ENCODE results near the gene CPA1.

GRCh38 chr7:130397758-130398073 lies 17.4 kb downstream of the CPA1 start:
- TF ChIP-seq POLR2AphosphoS5 (IDR thresholded peaks at IDR 0.05; ENCODE audit: borderline replicate concordance, low read depth, low read length) (no peak), EZH2 (IDR thresholded peaks at IDR 0.05) (no peak)

Data from SK-N-MC (cell line).